GM18867 (cell line): ENCODE measurements around the gene CLIP1.
"Not testable (repeated sequence)": the region's sequence is repeated elsewhere in the genome, so short reads cannot be mapped to it uniquely, and the experiment has no call there.

Experiments
- ATAC-seq: cut with Tn5 transposase; IDR thresholded peaks from one replicate; pipeline ENCODE4 v1.9.1; 2021; ENCODE audit warnings: mild to moderate bottlenecking, moderate library complexity; ENCODE audit not compliant: unreplicated experiment

Gene CLIP1

DNA sequence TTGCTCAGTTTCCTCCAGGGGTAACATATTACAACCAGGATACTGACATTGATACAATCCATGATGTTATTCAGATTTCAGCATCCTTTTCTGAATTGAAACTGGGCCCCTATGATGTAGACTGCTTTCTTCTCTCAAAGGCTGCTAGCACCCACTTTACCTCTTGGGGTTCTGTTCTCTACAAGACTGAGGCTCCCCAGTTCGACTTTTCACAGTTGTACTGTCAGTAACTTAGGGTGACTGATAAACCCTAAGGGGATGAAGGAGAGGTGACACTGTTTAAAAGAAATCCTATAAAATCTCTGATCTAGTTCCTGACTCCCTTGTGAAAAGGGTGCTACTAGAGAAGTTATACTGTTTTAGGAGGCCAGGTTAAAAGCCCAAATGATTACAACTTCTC lies 157.0 kb downstream of the CLIP1 start:
- ATAC-seq = peak; percentile 6

- not testable (repeated sequence) for ATAC-seq
Observed at GRCh38 chr12:122260735-122261134, 161.7 kb downstream of the CLIP1 start.

- ATAC-seq = not testable (repeated sequence)
Observed at GRCh38 chr12:122258939-122259338, 163.5 kb downstream of the CLIP1 start.

GRCh38 chr12:122258462-122258861 lies 164.0 kb downstream of the CLIP1 start:
- ATAC-seq = not testable (repeated sequence)

DNA sequence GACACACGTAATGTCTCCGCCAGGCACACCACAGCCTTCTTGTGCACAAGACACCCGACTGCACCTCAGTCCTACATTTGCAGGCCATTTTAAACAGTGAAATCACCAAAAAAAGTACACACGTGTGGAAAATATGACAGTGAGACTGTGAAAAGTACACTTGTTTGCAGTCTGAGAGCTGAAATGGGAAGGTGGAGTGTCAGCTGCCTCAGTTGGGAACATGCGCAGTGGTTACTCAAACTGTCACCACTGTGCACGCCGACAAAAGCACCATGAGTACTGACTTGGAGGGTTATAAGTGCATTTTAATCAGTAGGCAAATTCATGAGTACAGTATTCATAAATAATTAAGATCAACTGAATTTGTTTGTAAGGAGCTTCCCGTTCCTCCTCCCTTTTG lies 171.9 kb downstream of the CLIP1 start:
- no peak for ATAC-seq

DNA sequence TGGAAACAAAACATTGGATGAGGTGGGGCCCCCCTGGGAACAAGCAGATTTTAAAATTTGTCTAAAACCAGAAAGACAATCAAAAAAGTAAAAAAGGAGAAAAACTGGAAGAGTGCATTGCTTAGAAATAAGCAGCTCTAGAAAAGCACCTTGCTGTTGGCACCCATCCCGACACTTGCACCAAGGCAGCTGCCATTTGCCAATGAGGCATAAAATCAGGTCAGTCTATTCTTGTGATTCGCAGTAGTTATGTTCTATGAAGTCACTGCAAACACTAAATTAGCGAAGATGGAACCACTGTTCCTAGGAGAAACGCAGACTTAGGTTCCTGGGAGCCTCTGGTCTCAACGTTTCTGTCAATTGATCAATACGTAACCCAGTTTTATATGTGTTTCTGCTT lies 172.4 kb downstream of the CLIP1 start:
- ATAC-seq = no peak

- ATAC-seq = no peak
Observed at GRCh38 chr12:122245553-122245952, 176.9 kb downstream of the CLIP1 start.

GRCh38 chr12:122244565-122245371 lies 177.7 kb downstream of the CLIP1 start:
- no peak for ATAC-seq

DNA sequence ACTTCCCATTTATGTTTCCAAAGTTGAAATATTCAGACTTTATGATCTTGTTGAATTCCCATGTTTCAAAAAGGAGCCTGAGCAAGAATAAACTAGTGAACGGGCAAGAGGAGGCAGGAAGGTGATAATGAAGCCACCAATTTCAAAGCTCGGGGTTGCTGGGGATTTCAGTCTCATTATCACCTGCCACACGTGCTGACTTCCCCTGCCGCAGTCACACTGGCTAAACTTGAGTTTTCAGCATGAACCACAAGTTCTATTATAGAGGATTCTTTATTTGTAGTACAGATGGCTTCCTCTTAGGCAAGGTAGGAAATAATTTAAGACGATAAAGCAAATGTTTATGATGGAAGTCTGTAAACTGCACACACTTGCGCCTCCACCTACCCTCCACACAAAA lies 178.5 kb downstream of the CLIP1 start:
- no peak for ATAC-seq

- ATAC-seq = no peak
Observed at GRCh38 chr12:122238861-122239260, 183.6 kb downstream of the CLIP1 start.

DNA sequence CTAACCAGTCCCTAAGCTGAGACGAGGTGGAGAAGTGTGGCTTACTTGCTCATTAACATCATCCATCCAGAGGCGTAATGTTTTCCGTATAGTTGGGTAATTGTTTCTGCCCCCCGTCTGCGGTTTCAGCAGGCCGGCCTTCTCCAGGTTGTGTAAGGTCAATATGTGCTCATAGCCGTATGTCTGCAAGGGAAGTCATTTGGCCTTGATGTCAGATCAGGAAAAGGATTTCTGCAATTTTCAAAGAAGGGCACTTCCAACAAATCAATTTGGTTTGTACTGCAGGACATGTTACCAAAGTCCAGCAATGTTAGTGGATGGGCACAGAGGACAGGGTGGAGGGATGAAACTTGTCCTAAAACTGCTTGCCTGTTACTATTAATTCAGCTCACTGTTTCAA lies 186.7 kb downstream of the CLIP1 start:
- no peak for ATAC-seq

DNA sequence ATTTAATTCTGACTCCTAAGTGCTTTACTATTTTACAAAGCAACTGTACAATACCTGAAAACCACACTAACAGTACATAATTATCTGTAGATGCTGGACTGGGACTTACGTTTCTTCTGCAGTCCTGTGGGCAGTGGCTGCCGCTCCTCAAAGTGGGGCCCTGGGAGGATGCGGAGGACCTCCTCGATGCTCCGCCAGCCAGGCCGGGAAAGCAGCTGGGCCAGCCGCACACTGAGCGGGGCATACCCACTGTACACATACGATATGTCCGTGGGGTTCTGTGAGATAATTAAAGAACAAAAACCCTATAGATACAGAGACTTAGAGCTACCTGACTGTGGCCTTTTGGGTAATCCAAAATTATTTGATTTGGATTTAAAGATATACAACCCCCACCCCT lies 189.8 kb downstream of the CLIP1 start:
- ATAC-seq = no peak

DNA sequence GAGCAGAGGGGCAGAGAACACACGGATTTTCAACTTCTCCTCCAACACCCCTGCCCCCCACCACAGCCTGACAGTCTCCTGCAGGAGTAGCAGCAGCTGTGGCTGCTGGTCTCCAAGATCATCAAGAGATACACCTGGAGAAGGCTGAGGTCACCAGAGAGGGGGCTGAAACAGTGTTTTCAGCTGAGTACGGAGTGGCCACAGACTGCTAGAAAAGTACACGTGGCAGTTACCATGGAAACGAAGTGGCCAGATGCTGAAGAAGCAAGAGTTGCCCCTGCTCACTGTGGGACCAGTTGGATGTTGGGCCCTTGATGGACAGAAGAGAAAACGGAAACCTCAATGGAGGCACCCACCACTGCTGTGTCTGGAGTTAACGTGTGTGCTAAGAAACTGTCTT lies 191.7 kb downstream of the CLIP1 start:
- ATAC-seq = no peak

DNA sequence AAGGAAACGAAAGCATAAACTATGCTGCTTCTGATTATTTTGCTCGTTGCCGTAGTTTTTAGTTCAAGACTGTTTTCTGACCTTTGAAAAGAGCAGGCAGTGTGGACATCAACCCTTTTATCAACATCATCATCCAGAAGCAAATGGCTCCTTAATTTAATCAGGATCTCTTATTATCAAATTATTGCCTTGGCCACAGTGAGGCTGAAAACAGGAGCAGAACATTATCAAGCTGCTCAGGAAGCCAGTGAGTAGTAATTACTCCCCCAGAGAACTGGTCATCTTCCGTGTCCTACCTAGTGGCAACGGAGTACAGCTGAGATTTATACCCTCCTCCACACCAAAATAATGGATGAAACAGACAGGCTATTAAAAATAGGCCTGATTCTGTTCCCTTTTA lies 194.4 kb downstream of the CLIP1 start:
- ATAC-seq = no peak

DNA sequence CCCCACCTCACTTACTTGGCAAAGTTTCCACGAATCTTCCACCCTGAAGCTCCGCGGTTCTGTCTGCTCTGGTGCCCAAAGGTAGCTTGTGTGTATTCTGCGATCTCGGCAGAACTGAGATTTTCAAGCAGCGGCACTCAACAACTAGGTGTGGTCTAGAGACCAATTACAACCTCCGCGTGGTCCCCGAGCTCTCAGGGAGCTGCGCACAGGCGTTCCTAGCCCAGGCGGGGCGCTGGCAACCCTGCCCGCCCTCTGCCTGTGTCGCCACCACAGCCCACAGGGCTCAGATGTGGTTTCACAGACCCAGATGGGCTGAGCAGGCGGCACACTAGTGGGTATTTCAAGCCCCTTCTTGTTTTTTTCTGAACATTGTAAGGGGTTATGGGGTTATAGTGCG lies 195.1 kb downstream of the CLIP1 start:
- no peak for ATAC-seq

GRCh38 chr12:122226366-122227125 lies 195.9 kb downstream of the CLIP1 start:
- no peak for ATAC-seq

GRCh38 chr12:122225683-122226365 lies 196.6 kb downstream of the CLIP1 start, which contains the start of gene DIABLO:
TSS of gene DIABLO (minus strand) at chr12:122226052. CDS start at chr12:122226014, 38 bp downstream.
- ATAC-seq = peak; percentile 87
